Bronchial epithelial cell (primary cell): Measurements from ENCODE around the gene CCL15. TPM values are rescaled to one million over a fixed set of nuclear protein-coding genes. Genes with fewer than 3 reads are reported as not detected.
"Not testable (repeated sequence)": the region's sequence is repeated elsewhere in the genome, so short reads cannot be mapped to it uniquely, and the experiment has no call there.

Experiments used
- DNase-seq: peaks from one replicate; pipeline ENCODE4 v3.0.0-alpha.2; 2010; ENCODE audit warnings: low read depth
- FAIRE-seq: peaks from 2 replicates; lab custom pipeline; 2011; peaks lifted over from hg19 to GRCh38; lab: Jason Lieb, UNC
- H3K27me3 ChIP-seq: 2 replicates; pipeline ENCODE4 v1.5.1; 2011; ENCODE audit warnings: low read length; ENCODE audit not compliant: control insufficient read depth, insufficient read depth
- H3K36me3 ChIP-seq: 2 replicates; pipeline ENCODE4 v1.5.1; 2011; ENCODE audit warnings: low read length; ENCODE audit not compliant: control insufficient read depth, insufficient read depth
- H3K4me3 ChIP-seq: 2 replicates; pipeline ENCODE4 v1.5.1; 2011; ENCODE audit warnings: mild to moderate bottlenecking, low read depth, low read length, control low read depth
- total RNA-seq: library from RNA; depleted of rRNA; stranded (reverse); fragments of >200 nt; gene quantifications from 2 replicates; pipeline ENCODE4 v1.2.1, GENCODE V29; 2014
- TF ChIP-seq, protein P1 (sequence below): IDR thresholded peaks from 2 replicates; pipeline ENCODE4 v1.5.1; 2011; ENCODE audit warnings: mild to moderate bottlenecking, moderate library complexity, low read length, control low read depth, inconsistent platforms; ENCODE audit not compliant: insufficient read depth, severe bottlenecking

CCL15 gene
- total RNA-seq, 1 donor from 2014 or later: not detected

DNA sequence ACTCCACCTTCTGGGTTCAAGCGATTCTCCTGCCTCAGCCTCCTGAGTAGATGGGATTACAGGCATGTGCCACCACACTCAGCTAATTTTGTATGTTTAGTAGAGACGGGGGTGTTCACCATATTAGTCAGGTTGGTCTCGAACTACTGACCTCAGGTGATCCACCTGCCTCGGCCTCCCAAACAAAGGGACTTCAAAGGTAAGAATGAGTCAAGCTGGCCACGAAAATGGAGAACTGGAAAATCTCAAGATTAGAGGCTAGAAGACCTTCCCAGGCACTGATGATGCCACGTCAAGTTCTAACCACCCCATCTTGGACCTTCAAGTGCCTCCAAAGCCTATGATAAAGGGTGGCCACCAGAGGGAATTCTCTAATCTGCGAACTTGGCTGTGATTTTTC is 1.3 kb upstream of the CCL15 start:
- Histone ChIP-seq H3K27me3 (no peaks in the 10 kb centered on the region), H3K36me3 (no peaks in the 10 kb centered on the region), H3K4me3 (no peak overlapping the region)
- TF ChIP-seq, protein P1, sequence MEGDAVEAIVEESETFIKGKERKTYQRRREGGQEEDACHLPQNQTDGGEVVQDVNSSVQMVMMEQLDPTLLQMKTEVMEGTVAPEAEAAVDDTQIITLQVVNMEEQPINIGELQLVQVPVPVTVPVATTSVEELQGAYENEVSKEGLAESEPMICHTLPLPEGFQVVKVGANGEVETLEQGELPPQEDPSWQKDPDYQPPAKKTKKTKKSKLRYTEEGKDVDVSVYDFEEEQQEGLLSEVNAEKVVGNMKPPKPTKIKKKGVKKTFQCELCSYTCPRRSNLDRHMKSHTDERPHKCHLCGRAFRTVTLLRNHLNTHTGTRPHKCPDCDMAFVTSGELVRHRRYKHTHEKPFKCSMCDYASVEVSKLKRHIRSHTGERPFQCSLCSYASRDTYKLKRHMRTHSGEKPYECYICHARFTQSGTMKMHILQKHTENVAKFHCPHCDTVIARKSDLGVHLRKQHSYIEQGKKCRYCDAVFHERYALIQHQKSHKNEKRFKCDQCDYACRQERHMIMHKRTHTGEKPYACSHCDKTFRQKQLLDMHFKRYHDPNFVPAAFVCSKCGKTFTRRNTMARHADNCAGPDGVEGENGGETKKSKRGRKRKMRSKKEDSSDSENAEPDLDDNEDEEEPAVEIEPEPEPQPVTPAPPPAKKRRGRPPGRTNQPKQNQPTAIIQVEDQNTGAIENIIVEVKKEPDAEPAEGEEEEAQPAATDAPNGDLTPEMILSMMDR: no peak
- no peak for DNase-seq
- no peak for FAIRE-seq

DNA sequence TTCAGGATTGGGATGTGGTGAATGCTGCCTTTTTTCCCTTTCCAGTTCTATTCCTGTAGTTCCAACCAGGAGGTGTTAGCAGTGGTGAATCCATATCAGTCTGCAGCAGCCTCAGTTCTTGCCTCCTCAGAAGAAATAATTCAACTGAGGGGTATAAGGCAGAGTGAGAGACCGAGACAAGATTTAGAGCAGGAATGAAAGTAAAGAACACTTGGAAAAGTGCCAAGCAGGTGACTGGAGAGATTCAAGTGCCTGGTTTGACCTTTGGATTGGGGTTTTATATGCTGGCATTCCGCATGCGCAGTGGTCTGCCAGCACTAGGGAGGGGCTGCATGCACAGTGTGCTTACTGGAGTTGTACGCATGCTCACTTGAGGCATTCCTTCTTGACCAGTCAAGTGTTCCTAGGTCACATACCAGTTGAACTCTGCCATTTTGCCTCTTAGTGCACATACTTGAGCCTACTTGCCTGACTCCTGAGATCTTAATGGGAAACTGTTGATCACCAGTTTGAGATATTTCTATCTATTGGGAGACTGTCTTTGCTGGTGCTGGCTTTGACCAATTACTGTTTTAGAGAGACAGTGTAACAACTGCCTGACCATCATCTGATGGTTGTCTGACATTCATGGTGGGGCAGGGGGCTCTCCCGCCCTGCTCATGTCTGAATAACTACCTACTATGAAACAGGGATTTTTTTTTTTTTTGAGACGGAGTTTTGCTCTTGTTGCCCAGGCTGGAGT is 680 bp upstream of the CCL15 start:
- no peak overlapping the region for H3K4me3 ChIP-seq
- TF ChIP-seq, protein P1: no peak
- FAIRE-seq (no peak), DNase-seq (peak; percentile 7)
- no peaks in the 10 kb centered on the region for H3K36me3 ChIP-seq
- H3K27me3 ChIP-seq: no peaks in the 10 kb centered on the region

DNA sequence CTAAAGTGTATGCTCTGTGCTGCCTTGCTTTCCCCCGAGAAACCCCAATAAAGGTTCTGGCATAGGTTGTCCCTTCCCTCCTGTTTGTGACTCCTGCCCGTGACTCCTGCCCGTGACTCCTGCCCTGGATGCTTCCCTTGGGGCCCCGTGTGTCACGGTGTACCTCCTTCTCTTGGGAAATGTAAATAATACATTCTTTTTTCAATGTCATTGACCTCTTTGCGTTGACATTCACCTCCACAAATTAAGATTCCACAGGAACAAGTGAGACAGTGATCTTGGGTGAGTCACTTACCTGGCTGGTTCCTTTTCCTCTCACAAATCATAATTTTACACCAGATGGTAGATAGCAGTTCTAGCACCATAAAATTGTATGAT is 632 bp downstream of the CCL15 start:
- H3K4me3 ChIP-seq: no peak overlapping the region
- DNase-seq (no peak), FAIRE-seq (no peak)
- no peaks in the 10 kb centered on the region for H3K36me3 ChIP-seq
- TF ChIP-seq, protein P1: no peak
- H3K27me3 ChIP-seq: no peaks in the 10 kb centered on the region

DNA sequence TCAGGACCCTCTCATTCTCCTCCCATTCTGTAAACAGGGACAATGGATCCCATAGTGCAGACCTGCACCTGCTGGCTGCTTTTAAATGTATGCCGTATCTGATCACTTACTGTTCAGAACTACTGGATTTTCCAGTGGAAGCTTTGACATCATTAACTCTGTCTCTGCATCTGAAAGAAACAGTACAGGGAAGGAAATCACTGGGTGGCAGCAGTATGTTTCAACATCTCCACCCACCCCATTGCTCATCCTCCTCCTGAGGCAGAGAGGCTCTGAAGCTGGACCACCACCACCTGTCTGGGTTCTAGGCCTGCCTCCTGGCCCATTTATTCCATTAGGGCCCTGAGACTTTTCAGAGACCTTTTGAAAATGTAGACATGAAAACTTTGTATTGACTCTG is 2.6 kb downstream of the CCL15 start:
- TF ChIP-seq, protein P1: no peak
- no peak for DNase-seq
- FAIRE-seq: no peak
- H3K4me3 ChIP-seq: no peak overlapping the region
- no peaks in the 10 kb centered on the region for H3K36me3 ChIP-seq
- no peaks in the 10 kb centered on the region for H3K27me3 ChIP-seq

DNA sequence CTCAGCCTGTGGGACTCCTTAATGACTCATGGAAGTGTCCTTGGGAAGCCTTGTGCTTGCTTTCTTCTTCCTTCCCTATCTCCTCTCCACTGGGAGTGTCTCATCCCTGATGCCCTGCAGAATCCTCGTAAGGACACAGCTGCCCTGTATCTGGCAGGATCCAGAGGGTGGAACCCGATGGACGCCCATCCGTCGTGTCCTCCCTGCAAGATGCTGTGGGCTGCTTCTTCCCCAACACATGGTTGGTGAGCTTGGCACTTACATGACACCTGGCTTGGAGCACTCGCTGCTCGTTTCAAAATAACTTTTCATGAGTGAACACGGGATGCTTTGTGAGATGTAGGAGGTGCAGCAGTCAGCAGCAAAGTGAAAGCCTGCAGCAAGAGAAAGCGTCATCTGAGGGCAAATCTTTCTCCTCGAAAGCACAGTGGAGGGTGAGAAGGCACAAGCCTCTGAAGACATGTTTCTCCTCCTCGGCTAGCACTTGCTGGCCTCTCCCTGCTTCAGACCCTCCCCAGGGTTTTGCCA is 3.3 kb downstream of the CCL15 start:
- no peak for DNase-seq
- no peaks in the 10 kb centered on the region for H3K36me3 ChIP-seq
- H3K27me3 ChIP-seq: no peaks in the 10 kb centered on the region
- no peak for FAIRE-seq
- H3K4me3 ChIP-seq: no peak overlapping the region
- TF ChIP-seq, protein P1: no peak

DNA sequence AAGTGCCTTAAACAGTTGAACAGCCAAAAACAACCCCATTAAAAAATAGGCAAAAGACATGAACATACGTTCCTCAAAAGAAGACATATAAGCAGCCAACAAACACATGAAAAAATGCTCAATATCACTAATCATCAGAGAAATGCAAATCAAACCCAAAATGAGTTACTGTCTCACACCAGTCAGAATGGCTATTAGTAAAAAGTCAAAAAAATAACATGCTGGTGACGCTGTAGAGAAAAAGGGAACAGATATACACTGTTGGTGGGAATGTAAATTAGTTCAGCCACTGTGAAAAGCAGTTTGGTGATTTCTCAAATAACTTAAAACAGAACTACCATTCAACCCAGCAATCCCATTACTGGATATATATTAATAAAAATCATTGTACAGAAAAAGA is 6.0 kb downstream of the CCL15 start:
- DNase-seq, H3K36me3 ChIP-seq, H3K27me3 ChIP-seq, FAIRE-seq, H3K4me3 ChIP-seq: not testable (repeated sequence)
